HTR-8/SVneo (cell line): ENCODE measurements around the gene GNGT2.
"Not testable (repeated sequence)": the region's sequence is repeated elsewhere in the genome, so short reads cannot be mapped to it uniquely, and the experiment has no call there.

Source experiments
- DNase-seq: peaks from one replicate; pipeline ENCODE4 v3.0.0; 2011; ENCODE audit warnings: low spot score, mixed read lengths; ENCODE audit not compliant: insufficient read length
- FAIRE-seq: peaks from 2 replicates; lab custom pipeline; 2011; peaks lifted over from hg19 to GRCh38; lab: Jason Lieb, UNC

The GNGT2 gene

GRCh38 chr17:49213399-49213798 is 3.0 kb upstream of the GNGT2 start:
- no peak for FAIRE-seq

GRCh38 chr17:49209061-49209571 is 1.3 kb downstream of the GNGT2 start:
- FAIRE-seq (peak; percentile 36), DNase-seq (peak; percentile 52)

More at GRCh38 chr17:49213399-49213798, 3.0 kb upstream of the GNGT2 start:
- no peak for DNase-seq

GRCh38 chr17:49204516-49204915 is 5.9 kb downstream of the GNGT2 start:
- FAIRE-seq: peak; percentile 36
- no peak for DNase-seq

GRCh38 chr17:49203796-49204195 is 6.6 kb downstream of the GNGT2 start:
- no peak for DNase-seq
- no peak for FAIRE-seq

- FAIRE-seq (no peak), DNase-seq (no peak)
These were observed 8.9 kb downstream of the GNGT2 start for GRCh38 chr17:49201481-49201927.

- DNase-seq: no peak
- no peak for FAIRE-seq
These were observed 9.8 kb downstream of the GNGT2 start for GRCh38 chr17:49200423-49201083.

GRCh38 chr17:49198211-49198610 is 12.2 kb downstream of the GNGT2 start:
- DNase-seq (no peak), FAIRE-seq (no peak)

- FAIRE-seq: no peak
- DNase-seq: no peak
These were observed 12.9 kb downstream of the GNGT2 start for GRCh38 chr17:49197346-49197998.

- DNase-seq (no peak), FAIRE-seq (no peak)
These were observed 13.9 kb downstream of the GNGT2 start for GRCh38 chr17:49196520-49196919.

GRCh38 chr17:49195751-49196150 is 14.6 kb downstream of the GNGT2 start:
- FAIRE-seq: no peak
- no peak for DNase-seq

GRCh38 chr17:49194297-49194607 is 16.1 kb downstream of the GNGT2 start:
- no peak for FAIRE-seq

GRCh38 chr17:49193513-49194296 is 16.7 kb downstream of the GNGT2 start:
- DNase-seq (peak; percentile 83), FAIRE-seq (peak; percentile 58)

More at GRCh38 chr17:49194297-49194607, 16.1 kb downstream of the GNGT2 start:
- DNase-seq: no peak

GRCh38 chr17:49191917-49192741 is 18.2 kb downstream of the GNGT2 start:
- DNase-seq: peak; percentile 76
- FAIRE-seq: peak; percentile 65

GRCh38 chr17:49191409-49191916 is 18.9 kb downstream of the GNGT2 start:
- DNase-seq (no peak), FAIRE-seq (no peak)

- FAIRE-seq (peak; percentile 38), DNase-seq (no peak)
These were observed 19.4 kb downstream of the GNGT2 start for GRCh38 chr17:49190932-49191331.

- FAIRE-seq (no peak), DNase-seq (no peak)
These were observed 23.1 kb downstream of the GNGT2 start for GRCh38 chr17:49187301-49187700.

- not testable (repeated sequence) for DNase-seq, FAIRE-seq
These were observed 25.0 kb downstream of the GNGT2 start for GRCh38 chr17:49185381-49185780.

GRCh38 chr17:49184522-49184921 is 25.9 kb downstream of the GNGT2 start:
- not testable (repeated sequence) for FAIRE-seq, DNase-seq

- no peak for DNase-seq
- no peak for FAIRE-seq
These were observed 26.6 kb downstream of the GNGT2 start for GRCh38 chr17:49183801-49184200.

- DNase-seq (no peak), FAIRE-seq (no peak)
These were observed 27.0 kb downstream of the GNGT2 start for GRCh38 chr17:49183341-49183740.
